ENCODE data around the gene SNX7.
A peak's percentile ranks its signal among the peaks of the same experiment; 100 is the strongest.

The SNX7 gene, protein sequence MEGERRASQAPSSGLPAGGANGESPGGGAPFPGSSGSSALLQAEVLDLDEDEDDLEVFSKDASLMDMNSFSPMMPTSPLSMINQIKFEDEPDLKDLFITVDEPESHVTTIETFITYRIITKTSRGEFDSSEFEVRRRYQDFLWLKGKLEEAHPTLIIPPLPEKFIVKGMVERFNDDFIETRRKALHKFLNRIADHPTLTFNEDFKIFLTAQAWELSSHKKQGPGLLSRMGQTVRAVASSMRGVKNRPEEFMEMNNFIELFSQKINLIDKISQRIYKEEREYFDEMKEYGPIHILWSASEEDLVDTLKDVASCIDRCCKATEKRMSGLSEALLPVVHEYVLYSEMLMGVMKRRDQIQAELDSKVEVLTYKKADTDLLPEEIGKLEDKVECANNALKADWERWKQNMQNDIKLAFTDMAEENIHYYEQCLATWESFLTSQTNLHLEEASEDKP

DNA sequence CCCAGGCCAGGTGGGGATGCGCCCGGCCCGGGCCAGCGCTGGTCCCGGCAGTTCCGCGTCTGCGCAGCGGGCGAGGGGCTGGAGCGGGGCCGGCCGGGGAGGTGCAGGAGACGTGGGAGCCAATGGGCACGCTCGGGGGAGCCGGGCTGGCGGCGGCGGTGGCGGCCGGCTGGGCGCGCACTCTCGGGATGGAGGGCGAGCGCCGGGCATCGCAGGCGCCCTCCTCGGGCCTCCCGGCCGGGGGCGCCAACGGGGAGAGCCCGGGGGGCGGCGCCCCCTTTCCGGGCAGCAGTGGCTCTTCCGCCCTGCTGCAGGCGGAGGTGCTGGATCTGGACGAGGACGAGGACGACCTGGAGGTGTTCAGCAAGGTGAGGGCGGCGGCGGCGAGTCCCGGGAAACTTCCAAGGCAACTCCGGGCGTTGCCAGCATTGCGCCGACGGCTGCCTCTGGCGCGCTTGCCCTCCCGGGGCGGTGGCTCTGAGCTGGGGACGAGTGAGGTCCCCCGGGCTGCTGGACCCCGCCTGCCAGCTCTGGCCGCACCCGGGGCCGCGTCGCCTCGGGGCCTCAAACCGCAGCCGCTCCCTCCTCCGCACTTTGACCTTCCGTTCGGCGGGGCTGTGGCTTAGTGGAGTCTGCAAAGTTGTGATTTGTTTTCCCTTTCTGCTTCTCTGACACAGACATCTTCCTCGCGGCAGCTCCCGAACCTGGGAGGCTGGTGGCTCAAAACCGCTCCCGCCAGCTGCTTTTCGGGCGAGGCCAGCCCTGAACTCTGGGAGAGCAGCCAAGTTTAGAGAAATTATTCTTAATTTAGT is at the start of gene SNX7:
TSS of gene SNX7 (plus strand) at position 178 of the 812 bp plus-strand sequence. CDS start at position 189, 11 bp downstream.
- TF ChIP-seq YY1 (IDR thresholded peaks at IDR 0.05; ENCODE audit: low read depth) (no peak), ZBTB7A (IDR thresholded peaks at IDR 0.05; ENCODE audit: low read depth) (peak; percentile 85), CEBPB (IDR thresholded peaks at IDR 0.05) (no peak), EGR1 (IDR thresholded peaks at IDR 0.05) (peak; percentile 23; the same call in 1 of the 2 replicates)
- TF ChIP-seq, protein P1, sequence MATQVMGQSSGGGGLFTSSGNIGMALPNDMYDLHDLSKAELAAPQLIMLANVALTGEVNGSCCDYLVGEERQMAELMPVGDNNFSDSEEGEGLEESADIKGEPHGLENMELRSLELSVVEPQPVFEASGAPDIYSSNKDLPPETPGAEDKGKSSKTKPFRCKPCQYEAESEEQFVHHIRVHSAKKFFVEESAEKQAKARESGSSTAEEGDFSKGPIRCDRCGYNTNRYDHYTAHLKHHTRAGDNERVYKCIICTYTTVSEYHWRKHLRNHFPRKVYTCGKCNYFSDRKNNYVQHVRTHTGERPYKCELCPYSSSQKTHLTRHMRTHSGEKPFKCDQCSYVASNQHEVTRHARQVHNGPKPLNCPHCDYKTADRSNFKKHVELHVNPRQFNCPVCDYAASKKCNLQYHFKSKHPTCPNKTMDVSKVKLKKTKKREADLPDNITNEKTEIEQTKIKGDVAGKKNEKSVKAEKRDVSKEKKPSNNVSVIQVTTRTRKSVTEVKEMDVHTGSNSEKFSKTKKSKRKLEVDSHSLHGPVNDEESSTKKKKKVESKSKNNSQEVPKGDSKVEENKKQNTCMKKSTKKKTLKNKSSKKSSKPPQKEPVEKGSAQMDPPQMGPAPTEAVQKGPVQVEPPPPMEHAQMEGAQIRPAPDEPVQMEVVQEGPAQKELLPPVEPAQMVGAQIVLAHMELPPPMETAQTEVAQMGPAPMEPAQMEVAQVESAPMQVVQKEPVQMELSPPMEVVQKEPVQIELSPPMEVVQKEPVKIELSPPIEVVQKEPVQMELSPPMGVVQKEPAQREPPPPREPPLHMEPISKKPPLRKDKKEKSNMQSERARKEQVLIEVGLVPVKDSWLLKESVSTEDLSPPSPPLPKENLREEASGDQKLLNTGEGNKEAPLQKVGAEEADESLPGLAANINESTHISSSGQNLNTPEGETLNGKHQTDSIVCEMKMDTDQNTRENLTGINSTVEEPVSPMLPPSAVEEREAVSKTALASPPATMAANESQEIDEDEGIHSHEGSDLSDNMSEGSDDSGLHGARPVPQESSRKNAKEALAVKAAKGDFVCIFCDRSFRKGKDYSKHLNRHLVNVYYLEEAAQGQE (IDR thresholded peaks at IDR 0.05; ENCODE audit: low read depth), result no peak

DNA sequence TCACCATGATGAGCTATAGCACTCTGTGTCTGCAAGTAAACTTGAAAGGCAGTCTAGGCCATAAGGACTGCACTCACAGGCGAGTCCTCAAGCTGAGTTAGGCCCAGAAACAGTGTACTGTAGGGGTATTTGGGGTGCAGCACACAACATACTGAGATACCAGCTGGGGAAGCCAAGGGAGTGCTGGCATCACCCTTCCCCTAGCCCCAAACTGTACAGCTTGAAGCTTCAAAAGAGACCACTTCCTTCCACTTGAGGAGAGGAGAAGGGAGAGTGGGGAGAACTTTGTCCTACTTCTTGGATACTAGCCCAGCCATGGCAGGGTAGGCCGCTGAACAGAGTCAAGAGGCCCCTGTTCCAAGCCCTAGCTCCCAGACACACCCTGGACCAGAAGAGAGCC is 24.2 kb upstream of the SNX7 start:
- TF ChIP-seq RAD21 (IDR thresholded peaks at IDR 0.05; ENCODE audit: low read depth) (no peak), FOXM1 (IDR thresholded peaks at IDR 0.05; ENCODE audit: borderline replicate concordance, low read depth) (no peak)
- TF ChIP-seq, protein P2, sequence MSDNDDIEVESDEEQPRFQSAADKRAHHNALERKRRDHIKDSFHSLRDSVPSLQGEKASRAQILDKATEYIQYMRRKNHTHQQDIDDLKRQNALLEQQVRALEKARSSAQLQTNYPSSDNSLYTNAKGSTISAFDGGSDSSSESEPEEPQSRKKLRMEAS (IDR thresholded peaks at IDR 0.05), result no peak

DNA sequence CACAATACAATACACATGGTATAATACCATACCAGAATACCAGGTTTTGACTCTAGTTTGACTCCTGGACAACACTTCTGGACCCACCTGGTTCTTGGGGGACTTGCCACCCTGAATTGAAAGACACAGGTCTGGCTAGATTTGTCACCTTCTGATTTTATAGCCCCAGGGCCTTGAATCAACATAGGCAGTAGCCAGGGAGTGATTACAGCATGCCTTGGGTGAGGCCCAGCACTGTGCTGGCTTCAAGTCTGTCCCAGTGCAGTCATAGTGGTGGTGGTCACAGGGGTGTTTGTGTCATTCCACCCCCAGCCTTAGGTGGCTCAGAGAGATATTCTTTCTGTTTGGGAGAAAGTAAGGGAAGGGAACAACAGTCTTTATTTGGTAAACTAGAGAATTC is 23.3 kb upstream of the SNX7 start:
- TF ChIP-seq CREB1 (IDR thresholded peaks at IDR 0.05; ENCODE audit: low read depth), result no peak
- no peak for TF ChIP-seq TCF12 (IDR thresholded peaks at IDR 0.05; ENCODE audit: low read depth)
- TF ChIP-seq ZBTB7A (IDR thresholded peaks at IDR 0.05; ENCODE audit: low read depth), result no peak
- no peak for TF ChIP-seq EGR1 (IDR thresholded peaks at IDR 0.05)
- no peak for TF ChIP-seq NFIC (IDR thresholded peaks at IDR 0.05)
- no peak for TF ChIP-seq TAF1 (IDR thresholded peaks at IDR 0.05; ENCODE audit: low read depth)
- TF ChIP-seq TEAD4 (IDR thresholded peaks at IDR 0.05), result no peak
- TF ChIP-seq EP300 (IDR thresholded peaks at IDR 0.05; ENCODE audit: borderline replicate concordance), result no peak
- TF ChIP-seq, protein P2 (IDR thresholded peaks at IDR 0.05), result no peak

DNA sequence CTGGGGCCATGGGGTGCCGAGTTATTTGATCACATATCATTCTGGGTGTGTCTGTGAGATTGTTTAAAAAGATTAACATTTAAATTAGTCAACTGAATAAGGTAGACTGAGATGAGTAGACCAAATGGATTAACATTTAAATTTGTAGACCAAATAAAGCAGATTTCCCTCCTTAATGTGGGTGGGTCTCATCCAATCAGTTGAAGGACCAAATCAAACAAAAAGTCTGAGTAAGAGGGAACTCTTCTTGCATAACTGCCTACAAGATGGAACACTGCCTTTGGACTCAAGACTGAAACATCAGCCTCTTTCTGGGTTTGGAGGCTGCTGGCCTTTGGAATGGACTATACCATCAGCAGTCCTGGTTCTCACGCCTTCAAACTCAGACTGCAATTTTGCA is 17.0 kb upstream of the SNX7 start:
- no peak for TF ChIP-seq ZBTB7A (IDR thresholded peaks at IDR 0.05; ENCODE audit: low read depth)
- TF ChIP-seq, protein P3, sequence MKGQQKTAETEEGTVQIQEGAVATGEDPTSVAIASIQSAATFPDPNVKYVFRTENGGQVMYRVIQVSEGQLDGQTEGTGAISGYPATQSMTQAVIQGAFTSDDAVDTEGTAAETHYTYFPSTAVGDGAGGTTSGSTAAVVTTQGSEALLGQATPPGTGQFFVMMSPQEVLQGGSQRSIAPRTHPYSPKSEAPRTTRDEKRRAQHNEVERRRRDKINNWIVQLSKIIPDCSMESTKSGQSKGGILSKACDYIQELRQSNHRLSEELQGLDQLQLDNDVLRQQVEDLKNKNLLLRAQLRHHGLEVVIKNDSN (IDR thresholded peaks at IDR 0.05), result no peak
- TF ChIP-seq, protein P2 (IDR thresholded peaks at IDR 0.05), result no peak

DNA sequence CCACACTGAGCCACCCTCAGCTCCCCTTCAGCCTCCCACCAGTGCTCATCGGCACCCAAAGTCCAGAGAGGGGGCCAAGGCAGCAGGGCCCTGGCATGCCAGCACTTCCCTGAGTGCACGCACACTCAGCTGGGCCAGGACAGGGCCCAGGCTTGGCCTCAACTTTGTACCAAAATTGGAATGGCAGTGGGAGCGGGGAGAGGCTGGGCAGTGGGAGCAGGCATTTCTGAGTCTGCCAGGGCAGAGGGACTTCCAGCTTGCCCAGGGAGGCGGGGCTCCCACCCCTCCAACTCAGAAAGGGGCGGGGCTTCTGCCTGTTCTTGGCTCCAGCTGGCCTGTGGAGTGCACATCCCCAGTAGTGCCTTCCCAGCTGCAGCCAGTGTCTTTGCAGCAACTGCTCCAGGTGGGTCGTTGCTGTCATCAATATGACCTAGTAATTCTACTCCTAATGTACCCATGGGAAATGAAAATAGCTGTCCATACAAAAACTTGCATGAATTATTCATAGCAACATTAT is 10.3 kb upstream of the SNX7 start:
- TF ChIP-seq, protein P3 (IDR thresholded peaks at IDR 0.05), result no peak
- TF ChIP-seq FOXM1 (IDR thresholded peaks at IDR 0.05; ENCODE audit: borderline replicate concordance, low read depth) (no peak), CREB1 (IDR thresholded peaks at IDR 0.05; ENCODE audit: low read depth) (no peak), RAD21 (IDR thresholded peaks at IDR 0.05; ENCODE audit: low read depth) (no peak), TEAD4 (IDR thresholded peaks at IDR 0.05) (no peak), ZBTB7A (IDR thresholded peaks at IDR 0.05; ENCODE audit: low read depth) (no peak), EGR1 (IDR thresholded peaks at IDR 0.05) (no peak), CEBPB (IDR thresholded peaks at IDR 0.05) (no peak), TAF1 (IDR thresholded peaks at IDR 0.05; ENCODE audit: low read depth) (no peak), TCF12 (IDR thresholded peaks at IDR 0.05; ENCODE audit: low read depth) (no peak), NFIC (IDR thresholded peaks at IDR 0.05) (no peak), EP300 (IDR thresholded peaks at IDR 0.05; ENCODE audit: borderline replicate concordance) (no peak), YY1 (IDR thresholded peaks at IDR 0.05; ENCODE audit: low read depth) (no peak)
- TF ChIP-seq, protein P1 (IDR thresholded peaks at IDR 0.05; ENCODE audit: low read depth), result no peak
- TF ChIP-seq, protein P2 (IDR thresholded peaks at IDR 0.05), result no peak

Measured in Ishikawa (cell line).